ENCODE measurements around the gene PTPRU. TPM values are rescaled to one million over a fixed set of nuclear protein-coding genes. Genes with fewer than 3 reads are reported as not detected.

Gene PTPRU
- total RNA-seq, 1 experiment from 2014 or later = 45.5 TPM

- Histone ChIP-seq H3K14ac (ENCODE audit: insufficient read depth, low read length) (no peak overlapping the region; the same call in 1 of the 2 replicates), H4K91ac (ENCODE audit: insufficient read length, low read depth, low read length) (no peak overlapping the region), H3K56ac (ENCODE audit: insufficient read length, low read depth, low read length) (no peak overlapping the region), H3K23ac (ENCODE audit: insufficient read length, low read depth, low read length) (no peak overlapping the region), H3T11ph (ENCODE audit: low read length) (no peak overlapping the region), H3K27ac (ENCODE audit: insufficient read length, low read depth, low read length) (no peak overlapping the region), H3K79me2 (ENCODE audit: insufficient read depth, low read length) (no peaks in the 10 kb centered on the region), H3K18ac (ENCODE audit: insufficient read length, low read depth, low read length) (peak overlapping the region; percentile 21), H3K4ac (ENCODE audit: low read depth, low read length) (no peak overlapping the region), H2AK5ac (ENCODE audit: insufficient read length, low read length) (no peak overlapping the region), H2BK20ac (ENCODE audit: low read depth, low read length, poor library complexity, severe bottlenecking) (no peak overlapping the region), H2BK5ac (ENCODE audit: insufficient read length, low read length) (no peak overlapping the region), H2AFZ (ENCODE audit: low read length) (no peak overlapping the region), H3K4me2 (ENCODE audit: insufficient read depth, insufficient read length, low read length) (peak overlapping the region; percentile 71), H3K9ac (ENCODE audit: extremely low read depth, insufficient read length, low read length) (no peak overlapping the region), H4K20me1 (ENCODE audit: control insufficient read depth, insufficient read depth, insufficient read length) (no peaks in the 10 kb centered on the region), H2BK12ac (ENCODE audit: insufficient read length, low read depth, low read length) (no peak overlapping the region), H3K4me1 (ENCODE audit: insufficient read depth, low read length) (peaks cover 11% of the 10 kb centered on the region; the same call in 1 of the 2 replicates), H3K27me3 (ENCODE audit: insufficient read depth, low read length) (peaks cover 15% of the 10 kb centered on the region; the same call in 1 of the 2 replicates), H4K5ac (ENCODE audit: insufficient read length, low read depth, low read length) (no peak overlapping the region), H2BK15ac (ENCODE audit: low read depth, low read length) (no peak overlapping the region), H3K9me3 (ENCODE audit: control insufficient read depth, low read depth, low read length) (no peaks in the 10 kb centered on the region), H3K23me2 (ENCODE audit: insufficient read length, low read depth, low read length, poor library complexity, severe bottlenecking) (peaks cover 14% of the 10 kb centered on the region), H3K79me1 (ENCODE audit: insufficient read depth, low read depth, low read length, poor library complexity, severe bottlenecking) (no peaks in the 10 kb centered on the region), H2BK120ac (ENCODE audit: low read depth, low read length, poor library complexity, severe bottlenecking) (no peak overlapping the region), H4K8ac (replicated peaks; ENCODE audit: insufficient read length, low read depth, low read length) (no peak overlapping the region)
- Mint-ChIP-seq H3K4me1 (peaks cover 35 to 39% of the 10 kb centered on the region in 2 experiments), H3K4me3 (peak overlapping the region; percentile 78 to 90), H3K27me3 (ENCODE audit: low read depth) (peaks cover 52% of the 10 kb centered on the region), H3K27ac (no peak overlapping the region), H3K9me3 (peaks cover 3 to 6% of the 10 kb centered on the region in 2 experiments; a peak in 4 of 5 replicates), H3K36me3 (ENCODE audit: insufficient read depth in 1 of 3, low read depth in 3 of 3) (peaks cover 0 to 5% (median 0%) of the 10 kb centered on the region in 3 experiments; a peak in 2 of 7 replicates)
- no peak for DNase-seq
- no peak for TF ChIP-seq CTCF (conservative IDR thresholded peaks at IDR 0.05)
- no CpG with 5 or more reads among the region's 79 CpGs for WGBS (ENCODE audit: extremely low coverage, insufficient read length, low lambda C conversion rate)
These were observed 953 bp downstream of the PTPRU start for GRCh38 chr1:29237129-29237821.

All from H9 (cell line).